ENCODE results near the gene DNAH14.

Gene DNAH14

GRCh38 chr1:225209153-225209552, 279.7 kb downstream of the DNAH14 start:
- TF ChIP-seq REST (IDR thresholded peaks at IDR 0.05; ENCODE audit: low read depth) (no peak), CEBPB (IDR thresholded peaks at IDR 0.05) (no peak), RAD21 (IDR thresholded peaks at IDR 0.05; ENCODE audit: low read depth) (no peak), USF1 (IDR thresholded peaks at IDR 0.05) (no peak), ZBTB7A (IDR thresholded peaks at IDR 0.05; ENCODE audit: low read depth) (no peak)

GRCh38 chr1:225224287-225224686, 294.8 kb downstream of the DNAH14 start:
- TF ChIP-seq TAF1 (IDR thresholded peaks at IDR 0.05; ENCODE audit: low read depth) (no peak), TEAD4 (IDR thresholded peaks at IDR 0.05) (no peak), TCF12 (IDR thresholded peaks at IDR 0.05; ENCODE audit: low read depth) (no peak), CEBPB (IDR thresholded peaks at IDR 0.05) (no peak), USF1 (IDR thresholded peaks at IDR 0.05) (no peak), YY1 (IDR thresholded peaks at IDR 0.05; ENCODE audit: low read depth) (no peak), RAD21 (IDR thresholded peaks at IDR 0.05; ENCODE audit: low read depth) (no peak), FOXM1 (IDR thresholded peaks at IDR 0.05; ENCODE audit: borderline replicate concordance, low read depth) (no peak), NFIC (IDR thresholded peaks at IDR 0.05) (no peak), REST (IDR thresholded peaks at IDR 0.05; ENCODE audit: low read depth) (no peak), CREB1 (IDR thresholded peaks at IDR 0.05; ENCODE audit: low read depth) (no peak), MAX (IDR thresholded peaks at IDR 0.05) (no peak), EP300 (IDR thresholded peaks at IDR 0.05; ENCODE audit: borderline replicate concordance) (no peak), EGR1 (IDR thresholded peaks at IDR 0.05) (no peak), ZBTB7A (IDR thresholded peaks at IDR 0.05; ENCODE audit: low read depth) (no peak)

GRCh38 chr1:225225681-225226080, 296.2 kb downstream of the DNAH14 start:
- TF ChIP-seq EP300 (IDR thresholded peaks at IDR 0.05; ENCODE audit: borderline replicate concordance): no peak
- TF ChIP-seq MAX (IDR thresholded peaks at IDR 0.05): no peak

GRCh38 chr1:225228871-225229303, 299.4 kb downstream of the DNAH14 start:
- no peak for TF ChIP-seq TEAD4 (IDR thresholded peaks at IDR 0.05)
- TF ChIP-seq YY1 (IDR thresholded peaks at IDR 0.05; ENCODE audit: low read depth): no peak
- no peak for TF ChIP-seq CREB1 (IDR thresholded peaks at IDR 0.05; ENCODE audit: low read depth)
- no peak for TF ChIP-seq MAX (IDR thresholded peaks at IDR 0.05)
- TF ChIP-seq EP300 (IDR thresholded peaks at IDR 0.05; ENCODE audit: borderline replicate concordance): no peak

GRCh38 chr1:225230483-225230882, 301.0 kb downstream of the DNAH14 start:
- TF ChIP-seq RAD21 (IDR thresholded peaks at IDR 0.05; ENCODE audit: low read depth): no peak
- no peak for TF ChIP-seq USF1 (IDR thresholded peaks at IDR 0.05)
- TF ChIP-seq CEBPB (IDR thresholded peaks at IDR 0.05): no peak
- no peak for TF ChIP-seq REST (IDR thresholded peaks at IDR 0.05; ENCODE audit: low read depth)
- TF ChIP-seq EP300 (IDR thresholded peaks at IDR 0.05; ENCODE audit: borderline replicate concordance): no peak
- TF ChIP-seq TEAD4 (IDR thresholded peaks at IDR 0.05): no peak
- no peak for TF ChIP-seq TAF1 (IDR thresholded peaks at IDR 0.05; ENCODE audit: low read depth)
- no peak for TF ChIP-seq EGR1 (IDR thresholded peaks at IDR 0.05)
- no peak for TF ChIP-seq MAX (IDR thresholded peaks at IDR 0.05)
- TF ChIP-seq NFIC (IDR thresholded peaks at IDR 0.05): no peak
- no peak for TF ChIP-seq ZBTB7A (IDR thresholded peaks at IDR 0.05; ENCODE audit: low read depth)
- TF ChIP-seq FOXM1 (IDR thresholded peaks at IDR 0.05; ENCODE audit: borderline replicate concordance, low read depth): no peak
- TF ChIP-seq TCF12 (IDR thresholded peaks at IDR 0.05; ENCODE audit: low read depth): no peak

Data from Ishikawa (cell line).